Testis (tissue), 3 donors: ENCODE data around the gene MANBA. TPM values are rescaled to one million over a fixed set of nuclear protein-coding genes. Genes with fewer than 3 reads are reported as not detected.
"Not testable (repeated sequence)": the region's sequence is repeated elsewhere in the genome, so short reads cannot be mapped to it uniquely, and the experiment has no call there.

Source experiments
- DNase-seq: peaks from one replicate; pipeline ENCODE4 v3.0.0-alpha.2; 2019
- H3K27ac ChIP-seq, 2 donors: fragments of 200-600 bp; sonication (generic); one replicate each; pipeline ENCODE4 v1.5.1; 2019
- H3K27me3 ChIP-seq: fragments of 200-600 bp; sonication (generic); one replicate; pipeline ENCODE4 v1.5.1; 2019
- H3K36me3 ChIP-seq: fragments of 200-600 bp; sonication (generic); one replicate; pipeline ENCODE4 v1.5.1; 2017; ENCODE audit warnings: low read depth; ENCODE audit errors: missing control alignments
- H3K4me1 ChIP-seq: fragments of 200-600 bp; sonication (generic); one replicate; pipeline ENCODE4 v1.5.1; 2019
- H3K4me3 ChIP-seq, 2 donors: fragments of 200-600 bp; sonication (generic); one replicate each; pipeline ENCODE4 v1.5.1; 2017 to 2019
- H3K9me3 ChIP-seq: fragments of 200-600 bp; sonication (generic); one replicate; pipeline ENCODE4 v1.5.1; 2017
- CTCF ChIP-seq, 3 experiments: fragments of 450-650 bp in 2 of 3; fragments of 200-600 bp in 1 of 3; sonication (generic) in 1 of 3; IDR thresholded peaks; one replicate each; pipeline ENCODE4 v1.5.1; 2016 to 2019; ENCODE audit warnings: antibody characterized with exemption in 3 of 3, mild to moderate bottlenecking in 2 of 3, moderate library complexity in 1 of 3
- POLR2A ChIP-seq: fragments of 450-650 bp; IDR thresholded peaks from one replicate; pipeline ENCODE4 v1.6.1; 2017; ENCODE audit warnings: antibody characterized with exemption, mild to moderate bottlenecking, moderate library complexity
- WGBS, 2 donors: methylation state at CpG; one replicate each; pipeline ENCODE4 v1.1.5; 2018; 5-methylcytosine and 5-hydroxymethylcytosine counted together
- intact Hi-C: fragments of 100-400 bp; cut with DNase I; formaldehyde crosslinking; loops from one replicate; pipeline ENCODE4 v1.15.1; 2023; ENCODE audit warnings: low total_unique reads
- polyA plus RNA-seq: library from polyadenylated mRNA; stranded (reverse); fragments of 350-450 nt; fragmentation: Illumina TruSeq; extraction: RNeasy Lipid Tissue Mini Kit (QIAGEN cat#74804); gene quantifications from one replicate; pipeline ENCODE4 v1.2.3, GENCODE V29; 2014; ENCODE audit warnings: low read depth, low replicate concordance; ENCODE audit not compliant: insufficient read depth
- total RNA-seq, 2 donors: library from RNA; depleted of rRNA; stranded (reverse); fragments of >200 nt; gene quantifications; one replicate each; pipeline ENCODE4 v1.2.3, GENCODE V29; 2016

MANBA gene
- total and polyA plus RNA-seq, 3 donors from 2014 or later = 9.2 to 22.7 (median 13.6) TPM

GRCh38 chr4:102717448-102718092, 43.2 kb downstream of the MANBA start:
- H3K4me1 ChIP-seq = no peaks in the 10 kb centered on the region
- DNase-seq = no peak
- 89 to 91% methylated on average over 1 of the region's 1 CpG for WGBS, 2 donors
- no peak overlapping the region for H3K27ac ChIP-seq
- TF ChIP-seq POLR2A (no peak), CTCF (IDR thresholded peaks at IDR 0.05) (no peak)
- H3K36me3 ChIP-seq = no peaks in the 10 kb centered on the region
- H3K4me3 ChIP-seq = no peak overlapping the region
- H3K27me3 ChIP-seq = no peaks in the 10 kb centered on the region
- intact Hi-C loops = no loop called here
- no peaks in the 10 kb centered on the region for H3K9me3 ChIP-seq

- Histone ChIP-seq H3K27me3 (no peaks in the 10 kb centered on the region), H3K36me3 (no peaks in the 10 kb centered on the region), H3K9me3 (no peaks in the 10 kb centered on the region), H3K4me1 (no peaks in the 10 kb centered on the region), H3K27ac (no peak overlapping the region), H3K4me3 (no peak overlapping the region)
- 91 to 94% methylated on average over 1 of the region's 1 CpG for WGBS, 2 donors
- no peak for TF ChIP-seq CTCF (IDR thresholded peaks at IDR 0.05)
- TF ChIP-seq POLR2A = no peak
- DNase-seq = no peak
- intact Hi-C loops = no loop called here
Measured at GRCh38 chr4:102715057-102715456, 45.7 kb downstream of the MANBA start.

GRCh38 chr4:102713774-102714173, 47.0 kb downstream of the MANBA start:
- H3K4me3 ChIP-seq, H3K9me3 ChIP-seq, H3K4me1 ChIP-seq, H3K27ac ChIP-seq, DNase-seq, H3K36me3 ChIP-seq, intact Hi-C loops, H3K27me3 ChIP-seq: not testable (repeated sequence)
- 96 to 100% methylated on average over 3 of the region's 3 CpGs for WGBS, 2 donors

GRCh38 chr4:102713096-102713495, 47.7 kb downstream of the MANBA start:
- Histone ChIP-seq H3K4me3 (no peak overlapping the region), H3K4me1 (no peaks in the 10 kb centered on the region), H3K27me3 (no peaks in the 10 kb centered on the region), H3K36me3 (no peaks in the 10 kb centered on the region), H3K27ac (no peak overlapping the region), H3K9me3 (no peaks in the 10 kb centered on the region)
- WGBS, 2 donors = 60 to 62% methylated on average over 3 of the region's 3 CpGs
- TF ChIP-seq CTCF (IDR thresholded peaks at IDR 0.05) (no peak), POLR2A (no peak)
- intact Hi-C loops = no loop called here
- no peak for DNase-seq

- 94 to 95% methylated on average over 3 of the region's 3 CpGs for WGBS, 2 donors
- no peaks in the 10 kb centered on the region for H3K36me3 ChIP-seq
- H3K9me3 ChIP-seq = no peaks in the 10 kb centered on the region
- intact Hi-C loops = no loop called here
- H3K4me3 ChIP-seq = no peak overlapping the region
- no peaks in the 10 kb centered on the region for H3K27me3 ChIP-seq
- no peaks in the 10 kb centered on the region for H3K4me1 ChIP-seq
- TF ChIP-seq CTCF (IDR thresholded peaks at IDR 0.05) (no peak), POLR2A (no peak)
- no peak overlapping the region for H3K27ac ChIP-seq
- no peak for DNase-seq
Measured at GRCh38 chr4:102710986-102711385, 49.8 kb downstream of the MANBA start.

DNA sequence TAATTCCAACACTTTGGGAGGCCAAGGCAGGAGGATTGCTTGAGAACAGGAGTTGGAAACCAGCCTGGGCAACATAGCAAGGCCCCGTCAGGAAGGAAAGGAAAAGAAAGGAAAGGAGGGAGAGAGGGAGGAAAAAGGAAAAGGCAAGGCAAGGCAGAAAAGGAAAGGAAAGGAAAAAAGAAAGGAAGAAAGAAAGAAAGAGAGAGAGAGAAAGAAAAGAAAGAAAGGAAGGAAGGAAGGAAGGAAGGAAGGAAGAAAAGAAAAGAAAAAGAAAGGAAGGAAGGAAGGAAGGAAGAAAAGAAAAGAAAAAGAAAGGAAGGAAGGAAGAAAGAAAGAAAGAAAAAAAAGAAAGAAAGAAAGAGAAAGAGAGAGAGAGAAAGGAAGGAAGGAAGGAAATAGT, 51.7 kb downstream of the MANBA start:
- H3K9me3 ChIP-seq, intact Hi-C loops, DNase-seq, H3K36me3 ChIP-seq, H3K27ac ChIP-seq, H3K4me3 ChIP-seq, H3K27me3 ChIP-seq, H3K4me1 ChIP-seq: not testable (repeated sequence)
- WGBS, 2 donors = 100% methylated on average over 1 of the region's 1 CpG
